IPS DF 6.9 (cell line): ENCODE data around the gene C11orf58.

Source experiments
- DNase-seq: peaks from one replicate; pipeline ENCODE4 v3.0.0-alpha.2; 2013; ENCODE audit warnings: low read depth, low spot score
- H3K27ac ChIP-seq: one replicate; pipeline ENCODE4 v1.5.1; 2013; ENCODE audit warnings: low read length, control low read depth
- H3K27me3 ChIP-seq: 2 replicates; pipeline ENCODE4 v1.6.1; 2013; ENCODE audit warnings: mild to moderate bottlenecking, low read length; ENCODE audit not compliant: control insufficient read depth, insufficient read depth
- H3K36me3 ChIP-seq: 2 replicates; pipeline ENCODE4 v1.6.1; 2013; ENCODE audit warnings: low read length; ENCODE audit not compliant: control insufficient read depth, insufficient read depth
- H3K4me1 ChIP-seq: 2 replicates; pipeline ENCODE4 v1.6.1; 2013; ENCODE audit warnings: low read length; ENCODE audit not compliant: control insufficient read depth, insufficient read depth
- H3K4me3 ChIP-seq: 2 replicates; pipeline ENCODE4 v1.5.1; 2013; ENCODE audit warnings: mild to moderate bottlenecking, low read length
- H3K9me3 ChIP-seq: 2 replicates; pipeline ENCODE4 v1.6.1; 2013; ENCODE audit warnings: low read length, inconsistent platforms; ENCODE audit not compliant: control insufficient read depth, insufficient read depth
- WGBS: extraction: QIAGEN DNeasy Blood & Tissue Kit; methylation state at CpG from one replicate; pipeline ENCODE4 v1.1.7; 2013; ENCODE audit warnings: mixed read lengths, missing lambda C conversion rate; ENCODE audit not compliant: insufficient read length, insufficient coverage; 5-methylcytosine and 5-hydroxymethylcytosine counted together

Gene C11orf58

DNA sequence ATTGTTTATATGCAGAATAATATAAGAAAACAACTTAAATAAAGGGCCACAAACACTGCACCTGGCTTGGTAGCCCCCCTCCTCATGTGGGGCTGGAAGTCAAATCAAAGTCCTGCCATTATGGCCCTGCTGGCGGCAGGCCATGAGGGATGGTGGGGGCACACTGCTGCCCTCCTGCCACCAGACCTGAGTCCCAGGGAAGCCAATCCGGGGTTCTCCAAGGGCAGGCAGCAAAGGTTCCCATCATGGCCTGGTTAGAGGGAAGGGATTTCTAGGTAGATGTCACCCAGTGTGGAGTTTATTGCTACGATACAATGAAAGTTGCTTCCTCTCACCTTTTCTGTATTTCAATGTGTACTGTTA is 39.1 kb downstream of the C11orf58 start:
- DNase-seq, result no peak
- H3K36me3 ChIP-seq, result no peaks in the 10 kb centered on the region
- H3K27ac ChIP-seq, result no peak overlapping the region
- H3K9me3 ChIP-seq, result no peaks in the 10 kb centered on the region
- H3K4me3 ChIP-seq, result no peak overlapping the region
- peaks cover 2% of the 10 kb centered on the region; the same call in 1 of the 2 replicates for H3K4me1 ChIP-seq
- no peaks in the 10 kb centered on the region for H3K27me3 ChIP-seq
- WGBS, result no CpG with 5 or more reads among the region's 3 CpGs

DNA sequence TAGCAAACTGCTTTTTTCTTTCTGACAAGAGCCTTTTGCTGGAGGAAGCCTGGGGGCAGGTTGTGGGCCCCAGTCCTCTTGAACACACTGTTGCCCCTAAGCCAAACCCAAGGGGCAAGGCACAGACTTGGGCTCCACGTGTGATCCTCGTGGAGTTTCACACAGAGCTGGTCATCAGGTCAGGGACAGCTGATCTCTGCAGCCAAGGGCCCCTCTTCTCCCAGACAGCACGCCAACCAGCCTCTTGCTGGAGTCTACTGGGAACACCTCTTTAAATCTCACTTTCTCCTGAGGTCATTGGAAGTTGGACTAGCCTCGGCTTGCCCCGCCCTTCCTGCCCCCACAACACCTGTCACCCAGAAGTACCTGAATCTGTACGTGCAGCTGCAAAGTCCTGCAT is 39.8 kb downstream of the C11orf58 start:
- no peak for DNase-seq
- H3K4me1 ChIP-seq, result peaks cover 2% of the 10 kb centered on the region; the same call in 1 of the 2 replicates
- no peaks in the 10 kb centered on the region for H3K36me3 ChIP-seq
- no CpG with 5 or more reads among the region's 6 CpGs for WGBS
- no peak overlapping the region for H3K27ac ChIP-seq
- H3K27me3 ChIP-seq, result no peaks in the 10 kb centered on the region
- no peaks in the 10 kb centered on the region for H3K9me3 ChIP-seq
- H3K4me3 ChIP-seq, result no peak overlapping the region

DNA sequence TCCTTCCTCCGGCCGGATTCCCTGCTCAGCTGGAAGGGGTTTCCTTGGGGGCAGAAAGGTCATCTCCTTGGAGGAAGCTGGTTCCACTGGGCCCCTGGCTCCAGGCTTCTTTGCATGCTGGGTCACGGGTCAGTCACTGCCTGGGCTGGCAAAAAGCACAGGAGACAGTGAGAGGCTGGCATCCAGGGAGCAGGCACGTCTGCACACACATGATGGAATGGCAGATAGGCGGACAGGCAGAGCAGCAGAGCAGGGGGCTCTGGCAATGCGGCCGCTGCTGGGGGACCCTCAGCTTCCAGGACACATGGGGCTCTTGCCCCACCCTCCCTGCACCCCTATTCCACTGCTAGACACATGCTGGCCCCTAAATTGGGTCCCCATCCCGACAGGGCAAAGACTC is 40.4 kb downstream of the C11orf58 start:
- no peak for DNase-seq
- H3K36me3 ChIP-seq, result no peaks in the 10 kb centered on the region
- WGBS, result no CpG with 5 or more reads among the region's 8 CpGs

DNA sequence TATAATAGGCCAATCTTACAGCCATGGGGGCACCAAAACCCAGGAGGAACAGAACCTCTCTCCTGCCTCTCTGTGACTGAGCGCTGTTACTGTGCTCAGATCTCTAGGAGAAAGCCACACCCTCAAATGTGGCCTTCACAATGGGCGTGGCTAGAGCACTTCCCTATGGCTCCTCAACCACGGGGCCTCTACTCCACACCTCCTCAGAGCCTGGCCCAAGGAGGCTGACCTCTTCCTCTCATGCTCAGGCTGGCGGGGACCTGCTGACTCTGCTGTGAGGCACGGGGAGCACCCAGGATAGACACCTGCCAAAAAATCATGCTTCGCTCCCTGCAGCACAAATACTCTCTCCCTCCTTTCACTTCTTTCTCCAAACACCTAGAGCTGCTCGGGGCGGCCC is 41.0 kb downstream of the C11orf58 start:
- Histone ChIP-seq H3K27ac (no peak overlapping the region), H3K27me3 (no peaks in the 10 kb centered on the region), H3K4me1 (peaks cover 2% of the 10 kb centered on the region; the same call in 1 of the 2 replicates), H3K9me3 (no peaks in the 10 kb centered on the region), H3K36me3 (no peaks in the 10 kb centered on the region), H3K4me3 (no peak overlapping the region)
- no peak for DNase-seq
- no CpG with 5 or more reads among the region's 8 CpGs for WGBS

More for the DNA sequence above, 40.4 kb downstream of the C11orf58 start:
- Histone ChIP-seq H3K4me1 (peaks cover 2% of the 10 kb centered on the region; the same call in 1 of the 2 replicates), H3K27ac (no peak overlapping the region), H3K27me3 (no peaks in the 10 kb centered on the region), H3K4me3 (no peak overlapping the region), H3K9me3 (no peaks in the 10 kb centered on the region)

DNA sequence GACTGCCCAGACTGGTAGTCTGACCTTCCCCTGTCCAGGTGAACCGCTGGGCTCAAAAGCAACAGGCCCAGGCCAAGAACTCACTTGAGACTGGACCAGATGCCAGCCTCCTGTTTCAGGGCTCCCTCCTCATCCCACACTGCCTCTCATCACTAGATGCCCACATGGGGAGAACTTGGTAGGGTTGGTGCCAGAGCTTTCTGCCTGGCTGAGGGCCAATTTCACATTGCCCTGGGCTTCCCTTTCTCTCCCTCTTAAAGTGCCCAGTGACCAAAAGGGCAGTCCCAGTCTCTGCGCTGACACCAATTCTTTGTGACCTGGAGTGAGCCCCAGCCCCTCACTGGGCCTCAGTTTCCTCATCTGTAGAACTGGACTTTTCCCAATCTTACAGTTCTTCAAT is 41.7 kb downstream of the C11orf58 start:
- Histone ChIP-seq H3K36me3 (no peaks in the 10 kb centered on the region), H3K4me1 (peaks cover 2% of the 10 kb centered on the region; the same call in 1 of the 2 replicates), H3K9me3 (no peaks in the 10 kb centered on the region), H3K27ac (no peak overlapping the region), H3K27me3 (no peaks in the 10 kb centered on the region), H3K4me3 (no peak overlapping the region)
- no CpG with 5 or more reads among the region's 2 CpGs for WGBS
- DNase-seq, result no peak

DNA sequence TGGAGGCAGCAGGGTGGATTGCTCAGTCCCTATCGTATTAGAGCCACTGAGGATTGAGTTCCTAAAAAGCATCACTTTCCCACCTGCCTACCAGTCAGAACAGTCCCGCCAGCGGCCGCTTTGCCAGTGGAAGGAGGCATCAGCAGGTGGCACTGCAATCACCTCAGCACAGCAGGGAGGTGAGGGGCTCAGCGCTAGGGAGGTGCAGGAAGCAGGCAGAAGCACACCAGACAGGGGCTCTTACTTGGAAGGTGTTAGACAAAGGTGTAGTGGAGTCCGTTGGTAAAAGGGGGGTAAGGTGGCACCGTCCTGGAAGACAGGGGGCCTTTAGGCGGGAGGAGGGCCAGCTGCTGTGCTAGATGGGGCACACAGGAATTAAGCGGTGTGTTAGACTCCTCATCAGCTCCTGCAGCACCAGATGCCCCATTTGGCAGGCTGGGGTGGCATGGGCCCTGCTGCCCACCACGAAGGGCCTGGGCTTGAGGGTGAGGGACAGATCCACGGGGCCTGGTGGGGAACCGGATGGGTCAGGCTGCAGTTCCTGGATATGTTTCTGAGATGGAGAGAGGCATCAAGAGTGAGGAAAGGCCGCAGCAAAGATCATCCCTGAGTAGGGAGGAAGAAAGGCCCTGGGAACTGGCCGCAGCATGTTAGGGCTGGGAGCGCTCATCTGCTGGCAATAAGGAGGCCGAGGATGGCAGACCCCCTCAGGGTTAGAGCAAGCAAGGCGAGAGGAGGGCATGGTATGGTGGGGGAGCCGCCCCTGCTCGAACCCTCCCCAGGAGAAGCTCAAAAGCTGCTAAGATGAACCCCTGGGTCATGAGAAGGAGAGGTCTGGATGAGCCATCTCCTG is 42.5 kb downstream of the C11orf58 start:
- no peaks in the 10 kb centered on the region for H3K36me3 ChIP-seq
- H3K4me1 ChIP-seq, result no peaks in the 10 kb centered on the region
- H3K27ac ChIP-seq, result no peak overlapping the region
- H3K4me3 ChIP-seq, result no peak overlapping the region
- no peaks in the 10 kb centered on the region for H3K9me3 ChIP-seq
- whole genome bisulfite sequencing, result no CpG with 5 or more reads among the region's 19 CpGs
- H3K27me3 ChIP-seq, result no peaks in the 10 kb centered on the region
- no peak for DNase-seq

DNA sequence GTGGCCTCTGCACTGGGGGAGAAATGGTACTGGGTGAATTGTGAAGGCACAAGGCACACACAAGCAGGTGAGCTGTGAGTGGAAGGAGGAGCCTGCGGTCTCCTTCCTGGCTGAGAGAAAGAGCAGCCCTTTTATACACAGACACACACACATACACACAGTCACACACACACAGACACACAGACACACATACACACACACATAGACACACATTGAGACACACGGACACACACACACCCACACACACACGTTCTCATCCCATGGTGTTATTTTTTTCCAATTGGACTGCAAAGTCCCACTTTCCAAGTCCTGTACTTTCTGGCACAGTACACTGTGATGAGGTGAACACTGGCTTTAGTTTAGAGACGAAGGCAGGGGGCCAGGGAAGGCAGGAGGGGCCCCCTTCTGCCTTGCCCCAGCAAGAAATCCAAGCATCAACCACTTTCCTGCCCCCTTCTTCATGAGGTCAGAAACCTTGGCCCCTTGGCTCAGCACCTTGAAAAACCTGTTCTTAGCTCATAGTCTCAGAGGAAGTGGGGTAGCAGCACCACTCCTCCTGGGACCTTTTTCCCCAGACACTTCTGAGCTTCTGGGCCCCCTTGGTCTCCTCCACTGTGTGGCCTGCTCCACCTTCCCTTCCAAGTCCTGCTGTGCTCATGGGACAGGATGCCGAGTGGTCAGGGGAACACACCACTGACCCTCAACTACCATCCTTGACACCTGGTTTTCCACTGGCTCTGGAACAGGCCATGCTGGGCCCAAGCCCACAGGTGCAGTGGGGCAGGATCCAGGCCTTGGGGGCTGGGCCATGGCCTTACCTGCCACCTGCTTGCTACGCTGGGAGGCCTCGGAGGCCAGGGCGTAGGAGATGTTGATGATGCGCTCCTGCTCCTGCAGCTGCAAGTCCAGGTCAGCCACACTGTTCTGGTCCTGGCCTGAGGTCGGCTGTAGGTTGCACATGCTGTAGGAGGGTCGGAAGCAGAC is 43.8 kb downstream of the C11orf58 start:
- no peaks in the 10 kb centered on the region for H3K9me3 ChIP-seq
- no CpG with 5 or more reads among the region's 11 CpGs for WGBS
- no peak overlapping the region for H3K4me3 ChIP-seq
- H3K27ac ChIP-seq, result no peak overlapping the region
- no peak for DNase-seq
- H3K4me1 ChIP-seq, result no peaks in the 10 kb centered on the region
- no peaks in the 10 kb centered on the region for H3K27me3 ChIP-seq
- H3K36me3 ChIP-seq, result no peaks in the 10 kb centered on the region

DNA sequence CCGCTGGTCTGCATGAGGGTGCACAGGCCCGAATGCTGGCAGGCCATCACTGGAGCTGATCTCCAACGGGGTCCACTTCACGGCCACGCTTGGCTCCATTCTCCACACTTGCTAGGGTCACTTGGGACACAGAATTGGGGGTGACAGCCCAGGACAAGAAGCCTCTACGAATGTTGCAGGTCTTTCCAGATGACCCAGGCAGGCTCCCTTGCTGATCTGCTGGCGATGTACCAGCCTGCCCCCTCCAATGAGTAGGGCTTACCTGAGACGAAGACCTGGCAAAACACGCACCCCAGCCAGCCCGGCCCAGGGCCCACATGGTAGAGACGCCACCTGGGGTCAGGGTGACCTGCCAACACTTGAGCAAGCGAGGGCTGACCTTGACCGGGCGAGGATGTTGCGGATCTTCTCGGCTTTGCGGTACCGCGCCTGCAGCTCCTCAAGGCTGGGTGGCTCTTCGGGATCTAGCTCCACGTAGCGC is 44.9 kb downstream of the C11orf58 start:
- WGBS, result no CpG with 5 or more reads among the region's 22 CpGs
- H3K27me3 ChIP-seq, result no peaks in the 10 kb centered on the region
- no peak overlapping the region for H3K27ac ChIP-seq
- no peaks in the 10 kb centered on the region for H3K36me3 ChIP-seq
- no peaks in the 10 kb centered on the region for H3K9me3 ChIP-seq
- H3K4me1 ChIP-seq, result no peaks in the 10 kb centered on the region
- H3K4me3 ChIP-seq, result no peak overlapping the region
- no peak for DNase-seq

DNA sequence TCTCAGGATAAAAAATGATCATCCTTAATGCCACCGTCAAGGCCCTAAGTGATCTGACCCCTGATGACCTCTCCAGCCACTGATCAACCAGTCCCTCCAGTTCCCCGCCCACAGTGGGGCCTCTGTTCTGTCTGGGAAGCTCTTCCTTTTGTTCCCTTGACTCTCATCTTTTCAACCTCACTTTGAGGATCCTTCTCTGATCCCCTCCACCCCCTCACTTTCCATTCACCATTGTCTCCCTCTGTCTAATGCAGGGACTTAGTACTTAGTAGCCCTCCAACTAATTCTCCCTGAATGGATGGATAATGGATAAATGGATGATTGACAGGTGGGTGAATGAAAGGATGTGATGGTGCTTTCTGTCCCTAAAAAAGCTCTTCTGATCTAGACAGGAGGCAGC is 45.6 kb downstream of the C11orf58 start:
- no CpG with 5 or more reads among the region's 2 CpGs for WGBS
- no peak overlapping the region for H3K27ac ChIP-seq
- no peaks in the 10 kb centered on the region for H3K9me3 ChIP-seq
- no peaks in the 10 kb centered on the region for H3K4me1 ChIP-seq
- H3K36me3 ChIP-seq, result peaks cover 3% of the 10 kb centered on the region; the same call in 1 of the 2 replicates
- DNase-seq, result no peak
- H3K4me3 ChIP-seq, result no peak overlapping the region
- no peaks in the 10 kb centered on the region for H3K27me3 ChIP-seq

DNA sequence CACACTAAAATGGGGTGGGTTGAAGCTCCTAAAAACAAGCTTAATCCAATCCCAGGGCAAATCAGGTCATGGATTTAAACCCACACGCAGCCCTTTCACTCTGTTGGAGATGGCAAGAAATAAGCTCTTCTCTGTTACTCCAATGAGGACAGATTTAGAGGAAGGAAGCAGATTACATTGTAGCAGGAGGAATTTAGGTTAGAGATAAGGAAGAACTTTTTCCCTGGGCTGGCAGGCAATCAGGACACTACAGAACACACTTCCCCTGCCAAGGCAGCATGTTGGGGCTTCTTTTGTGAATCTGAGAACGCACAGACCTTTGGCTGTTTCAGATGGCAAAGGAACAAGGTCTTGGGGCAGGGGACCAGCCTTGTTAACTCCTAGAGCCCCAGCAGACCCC is 46.2 kb downstream of the C11orf58 start:
- no CpG with 5 or more reads among the region's 2 CpGs for WGBS
- DNase-seq, result no peak
- Histone ChIP-seq H3K36me3 (peaks cover 4% of the 10 kb centered on the region; the same call in 1 of the 2 replicates), H3K27ac (no peak overlapping the region), H3K27me3 (no peaks in the 10 kb centered on the region), H3K4me3 (no peak overlapping the region), H3K9me3 (no peaks in the 10 kb centered on the region), H3K4me1 (no peaks in the 10 kb centered on the region)
